Measurements from ENCODE around the gene NPFFR2.
A peak's percentile ranks its signal among the peaks of the same experiment; 100 is the strongest.
"Not testable (repeated sequence)": the region's sequence is repeated elsewhere in the genome, so short reads cannot be mapped to it uniquely, and the experiment has no call there.

NPFFR2 gene

DNA sequence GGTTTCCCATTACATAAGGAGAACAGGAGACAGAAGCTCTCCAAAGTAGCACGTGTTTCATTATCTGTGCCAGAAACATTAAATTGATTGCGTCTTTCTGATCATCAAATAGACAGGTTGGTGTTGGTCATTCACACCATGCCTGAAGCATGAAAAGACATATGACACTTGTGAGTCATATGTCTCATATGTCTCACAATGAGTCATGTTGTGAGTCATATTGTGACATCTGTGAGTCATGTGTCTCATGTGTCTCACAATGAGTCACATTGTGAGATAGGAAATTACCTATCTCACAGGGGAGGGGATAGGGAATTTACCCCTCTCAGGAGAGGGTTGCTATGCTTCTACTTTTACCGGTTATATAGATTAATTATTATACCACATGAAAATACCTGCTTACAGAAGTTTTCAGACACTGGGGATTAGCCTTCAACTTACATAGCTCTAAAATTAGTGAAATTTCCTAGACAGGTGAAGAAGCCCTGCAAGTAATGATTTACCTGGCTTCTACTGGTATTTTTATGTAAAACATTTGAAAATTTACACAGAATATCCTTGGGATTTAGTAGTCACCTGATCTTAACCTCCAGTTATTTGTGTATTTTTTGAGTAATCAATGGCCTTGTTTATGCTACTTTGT lies 80.8 kb downstream of the NPFFR2 start:
- DNase-seq, result peak in 1 of 2 experiments; percentile 61

DNA sequence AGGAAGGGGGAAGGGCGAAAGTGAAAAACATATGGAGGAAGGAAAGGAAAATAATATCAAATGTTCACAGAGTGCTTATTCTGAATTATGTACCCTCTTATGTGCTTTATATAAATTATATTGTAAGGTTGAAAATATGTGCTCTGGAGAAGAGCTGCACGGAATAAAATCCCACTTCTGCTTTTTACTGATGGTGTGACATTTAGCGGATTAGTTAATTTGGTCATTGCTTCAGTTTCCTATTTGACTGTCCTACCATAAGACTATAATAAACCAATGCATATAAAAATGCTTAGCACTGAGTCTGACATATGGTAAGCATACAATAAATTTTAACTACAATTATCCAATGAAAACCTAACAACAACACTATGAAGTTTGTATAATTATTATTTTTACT lies 86.2 kb downstream of the NPFFR2 start:
- no peak for DNase-seq

DNA sequence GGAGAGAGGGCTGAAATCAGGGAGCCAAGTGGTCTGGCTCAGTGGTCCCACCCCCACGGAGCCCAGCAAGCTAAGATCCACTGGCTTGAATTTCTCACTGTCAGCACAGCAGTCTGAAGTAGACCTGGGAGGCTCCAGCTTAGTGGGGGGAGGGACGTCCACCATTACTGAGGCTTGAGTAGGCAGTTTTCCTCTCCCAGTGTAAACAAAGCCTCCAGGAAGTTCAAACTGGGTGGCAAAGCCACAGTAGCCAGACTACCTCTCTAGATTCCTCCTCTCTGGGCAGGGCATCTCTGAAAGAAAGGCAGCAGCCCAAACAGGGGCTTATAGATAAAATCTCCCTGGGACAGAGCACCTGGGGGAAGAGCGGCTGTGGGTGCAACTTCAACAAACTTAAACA lies 88.1 kb downstream of the NPFFR2 start:
- no peak for DNase-seq

DNA sequence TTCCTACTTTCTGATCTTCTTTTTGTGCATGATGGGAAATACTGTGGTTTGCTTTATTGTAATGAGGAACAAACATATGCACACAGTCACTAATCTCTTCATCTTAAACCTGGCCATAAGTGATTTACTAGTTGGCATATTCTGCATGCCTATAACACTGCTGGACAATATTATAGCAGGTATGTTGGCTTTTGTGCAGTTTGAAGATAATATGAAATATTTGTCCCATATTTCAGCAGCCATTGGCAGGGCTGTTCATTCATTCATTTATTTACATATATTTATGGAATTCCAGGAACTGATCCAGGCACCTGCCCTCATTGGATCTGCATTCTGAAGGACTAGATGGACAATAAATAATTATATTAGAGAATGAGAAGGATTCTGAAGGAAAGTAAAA lies 96.9 kb downstream of the NPFFR2 start:
- peak in 1 of 2 experiments; percentile 32 for DNase-seq

DNA sequence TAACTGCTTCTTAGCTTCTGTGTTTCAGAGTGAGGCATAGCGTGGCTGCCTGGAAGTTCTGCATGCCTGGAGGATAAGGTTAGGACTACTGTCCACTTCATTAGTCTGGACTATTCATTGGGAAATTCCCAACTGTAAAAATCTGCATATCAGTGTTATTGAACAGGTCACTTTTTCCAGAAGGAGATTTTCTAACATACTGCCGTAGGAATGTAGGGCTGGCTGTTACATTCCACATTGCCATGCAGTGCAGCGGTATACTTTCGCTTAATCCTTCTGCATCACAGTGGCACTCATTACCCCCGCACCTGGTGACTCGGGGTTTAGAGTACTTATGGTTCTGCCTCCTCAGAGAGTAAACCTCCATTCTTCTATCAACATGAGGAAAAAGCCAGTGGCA lies 104.6 kb downstream of the NPFFR2 start:
- peak; percentile 56 to 57 for DNase-seq

DNA sequence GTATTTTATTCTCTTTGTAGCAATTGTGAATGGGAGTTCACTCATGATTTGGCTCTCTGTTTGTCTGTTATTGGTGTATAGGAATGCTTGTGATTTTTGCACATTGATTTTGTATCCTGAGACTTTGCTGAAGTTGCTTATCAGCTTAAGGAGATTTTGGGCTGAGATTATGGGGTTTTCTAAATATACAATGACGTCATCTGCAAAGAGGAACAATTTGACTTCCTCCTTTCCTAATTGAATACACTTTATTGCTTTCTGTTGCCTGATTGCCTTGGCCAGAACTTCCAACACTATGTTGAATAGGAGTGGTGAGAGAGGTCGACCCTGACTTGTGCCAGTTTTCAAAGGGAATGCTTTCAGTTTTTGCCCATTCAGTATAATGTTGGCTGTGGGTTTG lies 108.2 kb downstream of the NPFFR2 start:
- not testable (repeated sequence) for DNase-seq

DNA sequence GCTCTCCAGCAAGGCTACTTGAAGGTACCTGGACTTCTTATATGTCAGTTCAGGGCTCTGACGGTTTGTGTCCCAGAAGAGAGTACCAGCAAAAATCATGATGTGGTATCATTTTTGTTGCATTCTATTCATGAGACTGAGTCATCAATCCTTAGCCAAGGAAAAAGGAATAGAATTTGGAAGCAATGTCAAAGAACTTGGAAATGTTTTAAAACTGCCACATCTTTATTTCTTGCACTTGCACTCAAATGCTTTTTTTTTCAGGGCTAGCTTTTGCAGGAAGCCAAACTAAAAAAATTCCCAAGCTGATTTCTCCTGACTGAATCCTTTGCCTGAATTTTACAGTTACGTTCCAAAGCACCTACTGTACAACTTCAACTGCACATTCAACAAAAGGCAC lies 112.4 kb downstream of the NPFFR2 start:
- DNase-seq, result no peak

DNA sequence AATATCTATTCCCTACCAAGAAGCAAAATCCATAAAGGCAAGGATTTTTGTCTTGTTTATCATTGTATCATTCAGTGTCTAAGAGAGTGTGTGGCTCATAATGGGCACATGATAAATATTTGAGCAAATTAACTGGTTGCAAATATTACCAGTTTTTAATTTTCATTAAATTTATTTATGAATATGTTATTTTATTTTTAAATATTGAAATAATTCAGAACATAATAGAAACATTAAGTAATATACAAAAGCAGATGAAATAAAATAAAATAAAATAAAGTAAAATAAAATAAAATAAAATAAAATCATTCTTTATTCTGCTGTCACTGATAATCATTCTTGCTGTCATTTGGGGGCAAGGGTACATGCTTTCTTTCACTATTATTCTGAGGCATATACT lies 120.9 kb downstream of the NPFFR2 start:
- no peak for DNase-seq

DNA sequence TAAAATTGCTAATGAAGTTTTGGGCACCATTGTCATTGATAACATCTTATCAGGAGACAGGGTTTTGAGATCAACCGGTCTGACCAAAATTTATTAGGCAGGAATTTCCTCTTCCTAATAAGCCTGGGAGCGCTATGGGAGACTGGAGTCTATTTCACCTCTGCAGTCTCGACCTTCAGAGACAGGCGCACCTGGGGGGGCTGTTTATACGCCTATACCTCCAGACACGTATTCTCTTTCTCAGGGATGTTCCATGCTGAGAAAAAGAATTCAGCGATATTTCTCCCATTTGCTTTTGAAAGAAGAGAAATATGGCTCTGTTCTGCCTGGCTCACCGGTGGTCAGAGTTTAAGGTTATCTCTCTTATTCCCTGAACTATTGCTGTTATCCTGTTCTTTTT lies 121.8 kb downstream of the NPFFR2 start:
- not testable (repeated sequence) for DNase-seq

DNA sequence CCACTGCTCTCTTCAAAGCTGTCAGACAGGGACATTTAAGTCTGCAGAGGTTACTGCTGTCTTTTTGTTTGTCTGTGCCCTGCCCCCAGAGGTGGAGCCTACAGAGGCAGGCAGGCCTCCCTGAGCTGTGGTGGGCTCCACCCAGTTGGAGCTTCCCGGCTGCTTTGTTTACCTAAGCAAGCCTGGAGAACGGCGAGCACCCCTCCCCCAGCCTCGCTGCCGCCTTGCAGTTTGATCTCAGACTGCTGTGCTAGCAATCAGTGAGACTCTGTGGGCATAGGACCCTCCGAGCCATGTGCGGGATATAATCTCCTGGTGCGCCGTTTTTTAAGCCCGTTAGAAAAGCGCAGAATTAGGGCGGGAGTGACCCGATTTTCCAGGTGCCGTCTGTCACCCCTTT lies 137.5 kb downstream of the NPFFR2 start:
- not testable (repeated sequence) for DNase-seq

DNA sequence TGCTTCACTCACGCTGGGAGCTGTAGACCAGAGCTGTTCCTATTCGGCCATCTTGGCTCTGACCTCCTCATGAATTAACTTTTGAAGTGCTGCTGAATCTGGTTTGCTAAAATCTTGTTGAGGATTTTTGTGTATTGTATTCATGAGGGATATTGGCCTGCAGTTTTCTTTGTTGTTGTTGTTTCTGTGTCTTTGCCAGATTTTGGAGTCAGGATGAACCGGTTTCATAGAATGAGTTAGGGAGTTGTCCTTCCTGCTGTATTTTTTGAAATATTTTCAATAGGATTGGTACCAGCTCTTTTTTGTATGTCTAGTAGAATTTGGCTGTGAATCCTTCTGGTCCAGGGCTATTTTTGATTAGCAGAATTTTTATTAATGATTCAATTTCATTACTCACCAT lies 138.1 kb downstream of the NPFFR2 start:
- no peak for DNase-seq

DNA sequence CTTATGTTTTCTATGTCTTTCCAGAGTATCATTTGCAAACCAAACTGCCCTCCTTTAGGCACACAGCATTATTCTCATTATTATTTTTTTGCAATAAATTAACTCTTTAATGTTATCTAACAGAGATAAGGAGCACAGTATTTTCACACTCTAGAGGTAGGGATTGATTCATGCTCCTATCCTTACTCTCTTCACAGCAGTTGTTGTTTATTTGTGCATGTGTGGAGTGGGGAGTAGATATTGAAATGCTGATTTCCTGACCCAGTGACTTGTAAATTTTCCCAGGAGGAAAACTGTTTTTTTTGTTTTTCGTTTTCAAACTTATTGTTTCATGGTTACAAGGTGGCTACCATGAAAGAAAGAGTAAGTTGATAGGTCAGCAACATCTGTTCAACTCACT lies 140.0 kb downstream of the NPFFR2 start:
- DNase-seq, result no peak

DNA sequence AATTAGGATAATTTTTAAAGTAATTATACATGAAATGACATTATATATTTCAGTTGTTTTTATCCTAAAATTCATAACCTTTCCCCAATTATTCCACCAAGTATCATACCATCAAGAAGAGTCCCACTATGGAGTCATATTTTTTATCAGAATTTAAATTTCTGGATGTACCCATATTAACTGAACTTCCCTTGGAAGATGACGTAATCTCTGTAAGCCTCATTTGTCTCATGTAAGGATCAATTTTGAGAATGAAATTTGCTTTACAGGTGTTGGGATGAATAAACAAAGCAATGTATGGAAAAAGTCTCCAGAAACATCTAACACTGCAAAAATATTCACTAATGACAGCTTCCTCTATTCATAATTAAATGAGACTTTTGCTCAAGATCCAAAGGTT lies 147.5 kb downstream of the NPFFR2 start:
- no peak for DNase-seq

DNA sequence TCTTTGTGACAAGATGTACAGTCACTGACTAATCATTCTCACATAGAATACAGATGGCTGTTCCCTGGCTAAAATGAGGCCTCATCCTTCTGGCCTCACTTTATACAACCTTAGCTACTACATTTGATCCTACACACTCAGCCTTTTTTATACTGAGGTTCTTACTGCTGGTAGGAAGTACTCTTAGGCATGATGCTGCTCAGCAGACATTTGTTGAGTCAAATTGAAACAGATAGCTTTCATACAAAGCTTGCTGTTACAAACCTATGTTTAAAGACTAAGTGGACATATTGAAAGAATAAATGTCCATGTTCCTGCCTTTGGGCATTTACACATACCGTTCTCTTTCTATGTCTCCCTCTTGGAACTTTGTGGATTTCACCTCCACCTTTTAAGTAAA lies 154.9 kb downstream of the NPFFR2 start:
- DNase-seq, result no peak

DNA sequence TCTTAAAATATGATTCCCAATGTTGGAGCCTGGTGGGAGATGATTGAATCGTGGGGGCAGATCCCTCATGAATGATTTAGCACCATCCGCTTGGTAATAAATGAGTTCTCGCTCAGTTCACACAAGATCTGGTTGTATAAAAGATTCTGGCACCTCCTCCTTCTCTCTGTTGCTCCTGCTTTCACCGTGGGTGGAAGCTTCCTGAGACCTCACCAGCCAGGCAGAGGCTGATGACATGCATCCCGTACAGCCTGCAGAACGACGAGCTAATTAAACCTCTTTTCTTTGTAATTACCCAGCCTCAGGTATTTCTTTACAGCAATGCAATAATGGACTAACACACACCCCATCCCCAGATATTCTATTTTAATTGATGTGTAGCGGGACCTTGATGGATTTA lies 162.2 kb downstream of the NPFFR2 start:
- no peak for DNase-seq

DNA sequence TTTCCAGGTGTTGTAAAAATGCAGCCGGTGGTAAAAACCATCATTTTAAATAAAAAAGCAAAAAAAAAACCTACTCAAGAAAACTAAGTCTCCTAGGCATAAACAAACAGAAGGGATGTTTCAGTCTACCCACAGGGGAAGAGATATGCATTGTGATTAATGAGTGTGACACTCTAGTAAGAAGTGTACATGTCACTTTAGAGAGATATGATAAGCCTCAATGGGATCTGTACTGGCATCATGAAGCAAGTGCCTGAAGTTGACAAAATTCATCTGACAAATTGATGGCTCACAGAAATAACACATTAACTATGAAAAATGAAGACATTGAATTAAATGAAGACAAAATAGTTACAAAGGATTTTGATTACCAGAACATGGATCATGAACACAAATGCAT lies 162.7 kb downstream of the NPFFR2 start:
- no peak for DNase-seq
